ENCODE measurements around the gene CDIP1. TPM values are rescaled to one million over a fixed set of nuclear protein-coding genes. Genes with fewer than 3 reads are reported as not detected.
"Not testable (repeated sequence)": the region's sequence is repeated elsewhere in the genome, so short reads cannot be mapped to it uniquely, and the experiment has no call there.

CDIP1 gene
- 4.7 and 11.9 TPM in 2 replicates for total RNA-seq

GRCh38 chr16:4538350-4539235, at the start of gene CDIP1:
TSS of gene CDIP1 (minus strand) at chr16:4538773. CDS start at chr16:4514130, 24,643 bp downstream.
- DNase-seq (ENCODE audit: low read depth in 2 of 2): peak; percentile 93 to 95

- DNase-seq (ENCODE audit: low read depth in 2 of 2): no peak
Observed at GRCh38 chr16:4586291-4586690, 47.7 kb upstream of the CDIP1 start.

- no peak for DNase-seq (ENCODE audit: low read depth in 2 of 2)
Observed at GRCh38 chr16:4583906-4584305, 45.3 kb upstream of the CDIP1 start.

- DNase-seq (ENCODE audit: low read depth in 2 of 2): no peak
Observed at GRCh38 chr16:4580250-4580649, 41.7 kb upstream of the CDIP1 start.

- no peak for DNase-seq (ENCODE audit: low read depth in 2 of 2)
Observed at GRCh38 chr16:4578961-4579530, 40.5 kb upstream of the CDIP1 start.

GRCh38 chr16:4576008-4576407, 37.4 kb upstream of the CDIP1 start:
- DNase-seq (ENCODE audit: low read depth in 2 of 2): no peak

- peak in 1 of 2 donors; percentile 7 for DNase-seq (ENCODE audit: low read depth in 2 of 2)
Observed at GRCh38 chr16:4574919-4575705, 36.5 kb upstream of the CDIP1 start.

GRCh38 chr16:4573926-4574325, 35.4 kb upstream of the CDIP1 start:
- DNase-seq (ENCODE audit: low read depth in 2 of 2): not testable (repeated sequence)

- DNase-seq (ENCODE audit: low read depth in 2 of 2): no peak
Observed at GRCh38 chr16:4572715-4573114, 34.1 kb upstream of the CDIP1 start.

GRCh38 chr16:4570688-4571321, 32.2 kb upstream of the CDIP1 start:
- no peak for DNase-seq (ENCODE audit: low read depth in 2 of 2)

- DNase-seq (ENCODE audit: low read depth in 2 of 2): no peak
Observed at GRCh38 chr16:4570086-4570485, 31.5 kb upstream of the CDIP1 start.

- no peak for DNase-seq (ENCODE audit: low read depth in 2 of 2)
Observed at GRCh38 chr16:4566144-4566543, 27.6 kb upstream of the CDIP1 start.

- no peak for DNase-seq (ENCODE audit: low read depth in 2 of 2)
Observed at GRCh38 chr16:4564661-4565267, 26.2 kb upstream of the CDIP1 start.

- DNase-seq (ENCODE audit: low read depth in 2 of 2): no peak
Observed at GRCh38 chr16:4561596-4561995, 23.0 kb upstream of the CDIP1 start.

GRCh38 chr16:4557973-4558372, 19.4 kb upstream of the CDIP1 start:
- no peak for DNase-seq (ENCODE audit: low read depth in 2 of 2)

GRCh38 chr16:4556580-4556979, 18.0 kb upstream of the CDIP1 start:
- no peak for DNase-seq (ENCODE audit: low read depth in 2 of 2)

GRCh38 chr16:4556112-4556511, 17.5 kb upstream of the CDIP1 start, which contains the start of gene C16orf96:
TSS of gene C16orf96 (plus strand) at chr16:4556340. CDS start at chr16:4556490, 150 bp downstream.
- no peak for DNase-seq (ENCODE audit: low read depth in 2 of 2)

GRCh38 chr16:4552541-4552940, 14.0 kb upstream of the CDIP1 start:
- DNase-seq (ENCODE audit: low read depth in 2 of 2): no peak

- no peak for DNase-seq (ENCODE audit: low read depth in 2 of 2)
Observed at GRCh38 chr16:4550591-4550990, 12.0 kb upstream of the CDIP1 start.

- no peak for DNase-seq (ENCODE audit: low read depth in 2 of 2)
Observed at GRCh38 chr16:4548124-4548523, 9.6 kb upstream of the CDIP1 start.

- no peak for DNase-seq (ENCODE audit: low read depth in 2 of 2)
Observed at GRCh38 chr16:4544473-4544872, 5.9 kb upstream of the CDIP1 start.

Data from dermis microvascular lymphatic vessel endothelial cell (primary cell).